Hepatocyte (in vitro differentiated cells): Measurements from ENCODE around the gene TOX2. TPM values are rescaled to one million over a fixed set of nuclear protein-coding genes. Genes with fewer than 3 reads are reported as not detected.

Experiments used
- DNase-seq: peaks from one replicate; pipeline ENCODE4 v3.0.0-alpha.2; 2016; ENCODE audit warnings: low spot score
- H2AFZ ChIP-seq: fragments of 200-600 bp; sonication (generic); 2 replicates; pipeline ENCODE4 v1.6.0; 2016; ENCODE audit warnings: antibody characterized with exemption, mild to moderate bottlenecking
- H3K27ac ChIP-seq: fragments of 200-600 bp; sonication (generic); 2 replicates; pipeline ENCODE4 v1.5.1; 2016; ENCODE audit warnings: mild to moderate bottlenecking
- H3K27me3 ChIP-seq: fragments of 200-600 bp; sonication (generic); 2 replicates; pipeline ENCODE4 v1.6.1; 2016
- H3K36me3 ChIP-seq: fragments of 200-600 bp; sonication (generic); replicated peaks from 2 replicates; pipeline ENCODE4 v1.5.1; 2016; ENCODE audit warnings: low read depth; ENCODE audit not compliant: insufficient read depth
- H3K4me1 ChIP-seq: fragments of 200-600 bp; sonication (generic); 2 replicates; pipeline ENCODE4 v1.5.1; 2016; ENCODE audit warnings: mild to moderate bottlenecking, moderate library complexity; ENCODE audit not compliant: insufficient read depth
- H3K4me2 ChIP-seq: fragments of 200-600 bp; sonication (generic); 2 replicates; pipeline ENCODE4 v1.6.0; 2016
- H3K4me3 ChIP-seq: fragments of 200-600 bp; sonication (generic); 2 replicates; pipeline ENCODE4 v1.5.1; 2016; ENCODE audit warnings: mild to moderate bottlenecking
- H3K79me2 ChIP-seq: fragments of 200-600 bp; sonication (generic); 2 replicates; pipeline ENCODE4 v1.6.0; 2017; ENCODE audit warnings: mild to moderate bottlenecking
- H3K9me2 ChIP-seq: fragments of 200-600 bp; sonication (generic); replicated peaks from 2 replicates; pipeline ENCODE4 v1.6.0; 2017; ENCODE audit warnings: mild to moderate bottlenecking; ENCODE audit not compliant: insufficient read depth
- H3K9me3 ChIP-seq: fragments of 200-600 bp; sonication (generic); 2 replicates; pipeline ENCODE4 v1.5.1; 2016; ENCODE audit warnings: low read depth, mild to moderate bottlenecking
- H4K20me1 ChIP-seq: fragments of 200-600 bp; sonication (generic); 2 replicates; pipeline ENCODE4 v1.6.0; 2016; ENCODE audit warnings: mild to moderate bottlenecking; ENCODE audit not compliant: insufficient read depth, poor library complexity, severe bottlenecking
- EZH2 ChIP-seq: fragments of 200-600 bp; sonication (generic); IDR thresholded peaks from 2 replicates; pipeline ENCODE4 v1.6.1; 2016; ENCODE audit warnings: antibody characterized with exemption, mild to moderate bottlenecking, borderline replicate concordance
- EZH2phosphoT487 ChIP-seq: fragments of 200-600 bp; sonication (generic); IDR thresholded peaks from one replicate; pipeline ENCODE4 v1.6.1; 2018; ENCODE audit warnings: antibody characterized with exemption, mild to moderate bottlenecking, low read depth, moderate library complexity; ENCODE audit not compliant: unreplicated experiment, severe bottlenecking
- WGBS: methylation state at CpG from one replicate; pipeline ENCODE4 v1.1.6; 2016; ENCODE audit warnings: low lambda C conversion rate; ENCODE audit errors: missing lambda C conversion rate; 5-methylcytosine and 5-hydroxymethylcytosine counted together
- polyA plus RNA-seq: library from polyadenylated mRNA; unstranded; fragments of >200 nt; fragmentation: Nextera tagmentation; extraction: Ambion mirVana; gene quantifications from 2 replicates; pipeline ENCODE4 v1.2.1, GENCODE V29; 2016
- total RNA-seq: library from RNA; depleted of rRNA; stranded (reverse); fragments of >200 nt; gene quantifications from 2 replicates; pipeline ENCODE4 v1.2.3, GENCODE V29; 2014
- TF ChIP-seq, protein P1 (sequence below): fragments of 200-600 bp; sonication (generic); IDR thresholded peaks from 2 replicates; pipeline ENCODE4 v1.5.1; 2016; ENCODE audit warnings: antibody characterized with exemption, mild to moderate bottlenecking; ENCODE audit not compliant: poor library complexity

Gene TOX2
- total and polyA plus RNA-seq, 2 experiments from 2014 or later, result 0.87 to 12.1 TPM

DNA sequence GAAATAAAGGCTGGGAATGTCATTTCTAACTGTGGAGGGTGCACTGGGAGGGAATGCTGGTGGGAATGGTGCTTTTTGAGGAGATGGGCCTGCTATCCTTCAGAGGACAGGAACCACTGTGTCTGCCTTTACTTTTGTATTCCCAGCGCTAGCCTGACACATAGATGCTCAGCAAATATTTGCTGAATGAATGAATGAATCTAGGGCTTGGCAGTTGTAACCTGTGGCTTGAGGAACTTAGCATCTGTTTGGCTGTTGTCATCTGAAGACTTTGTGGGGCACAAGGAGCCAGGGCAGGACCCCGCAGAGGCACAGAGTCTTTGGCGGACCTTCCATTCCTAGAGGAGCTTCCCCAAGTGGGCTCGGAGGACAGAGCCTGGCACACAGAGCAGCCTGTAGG is 6.1 kb downstream of the TOX2 start:
- Histone ChIP-seq H3K27me3 (peaks cover 37% of the 10 kb centered on the region), H3K79me2 (peaks cover 5% of the 10 kb centered on the region)
- 95% methylated on average over 4 of the region's 4 CpGs for WGBS

DNA sequence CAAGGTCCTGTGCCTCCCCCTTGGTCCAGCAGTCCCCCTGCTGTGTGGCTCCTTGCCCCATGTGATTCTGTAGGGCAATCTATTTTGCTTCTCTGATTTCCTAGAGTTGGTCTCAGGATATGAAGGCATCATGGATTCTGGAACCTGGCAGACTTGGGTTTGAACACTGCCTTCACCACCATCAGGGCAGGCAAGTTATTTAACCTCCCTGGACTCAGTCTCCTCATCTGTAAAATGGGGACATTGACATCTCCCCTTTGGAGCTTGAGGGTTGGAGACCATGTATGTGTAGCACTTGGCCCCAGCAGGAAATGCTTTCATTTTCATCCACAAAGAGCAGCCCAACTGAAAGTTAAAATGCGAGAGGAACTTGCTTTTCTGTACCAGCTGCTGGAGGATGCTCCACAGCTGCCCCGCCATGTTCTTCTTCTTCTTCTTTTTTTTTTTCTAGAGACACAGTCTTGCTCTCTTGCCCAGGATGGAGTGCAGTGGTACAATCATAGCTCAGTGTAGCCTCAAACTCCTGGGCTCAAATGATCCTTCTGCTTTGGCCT is 6.7 kb downstream of the TOX2 start:
- Histone ChIP-seq H3K4me2 (no peak overlapping the region), H3K4me3 (no peak overlapping the region), H3K27ac (no peak overlapping the region), H3K9me2 (no peaks in the 10 kb centered on the region), H3K27me3 (peaks cover 32% of the 10 kb centered on the region), H3K9me3 (no peaks in the 10 kb centered on the region), H4K20me1 (no peaks in the 10 kb centered on the region), H3K79me2 (peaks cover 5% of the 10 kb centered on the region), H2AFZ (no peak overlapping the region), H3K36me3 (no peaks in the 10 kb centered on the region), H3K4me1 (peaks cover 7% of the 10 kb centered on the region)
- no peak for DNase-seq
- 87% methylated on average over 2 of the region's 2 CpGs for WGBS
- TF ChIP-seq EZH2phosphoT487, result no peak
- TF ChIP-seq EZH2, result no peak
- TF ChIP-seq, protein P1, sequence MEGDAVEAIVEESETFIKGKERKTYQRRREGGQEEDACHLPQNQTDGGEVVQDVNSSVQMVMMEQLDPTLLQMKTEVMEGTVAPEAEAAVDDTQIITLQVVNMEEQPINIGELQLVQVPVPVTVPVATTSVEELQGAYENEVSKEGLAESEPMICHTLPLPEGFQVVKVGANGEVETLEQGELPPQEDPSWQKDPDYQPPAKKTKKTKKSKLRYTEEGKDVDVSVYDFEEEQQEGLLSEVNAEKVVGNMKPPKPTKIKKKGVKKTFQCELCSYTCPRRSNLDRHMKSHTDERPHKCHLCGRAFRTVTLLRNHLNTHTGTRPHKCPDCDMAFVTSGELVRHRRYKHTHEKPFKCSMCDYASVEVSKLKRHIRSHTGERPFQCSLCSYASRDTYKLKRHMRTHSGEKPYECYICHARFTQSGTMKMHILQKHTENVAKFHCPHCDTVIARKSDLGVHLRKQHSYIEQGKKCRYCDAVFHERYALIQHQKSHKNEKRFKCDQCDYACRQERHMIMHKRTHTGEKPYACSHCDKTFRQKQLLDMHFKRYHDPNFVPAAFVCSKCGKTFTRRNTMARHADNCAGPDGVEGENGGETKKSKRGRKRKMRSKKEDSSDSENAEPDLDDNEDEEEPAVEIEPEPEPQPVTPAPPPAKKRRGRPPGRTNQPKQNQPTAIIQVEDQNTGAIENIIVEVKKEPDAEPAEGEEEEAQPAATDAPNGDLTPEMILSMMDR, result no peak

More for the DNA sequence above, 6.1 kb downstream of the TOX2 start:
- TF ChIP-seq EZH2 (no peak), EZH2phosphoT487 (no peak)
- TF ChIP-seq, protein P1, result no peak
- Histone ChIP-seq H3K4me2 (no peak overlapping the region), H3K9me2 (no peaks in the 10 kb centered on the region), H3K36me3 (no peaks in the 10 kb centered on the region), H3K4me3 (no peak overlapping the region), H3K9me3 (no peaks in the 10 kb centered on the region), H2AFZ (no peak overlapping the region), H3K4me1 (peaks cover 7% of the 10 kb centered on the region), H3K27ac (no peak overlapping the region), H4K20me1 (no peaks in the 10 kb centered on the region)
- DNase-seq, result no peak

DNA sequence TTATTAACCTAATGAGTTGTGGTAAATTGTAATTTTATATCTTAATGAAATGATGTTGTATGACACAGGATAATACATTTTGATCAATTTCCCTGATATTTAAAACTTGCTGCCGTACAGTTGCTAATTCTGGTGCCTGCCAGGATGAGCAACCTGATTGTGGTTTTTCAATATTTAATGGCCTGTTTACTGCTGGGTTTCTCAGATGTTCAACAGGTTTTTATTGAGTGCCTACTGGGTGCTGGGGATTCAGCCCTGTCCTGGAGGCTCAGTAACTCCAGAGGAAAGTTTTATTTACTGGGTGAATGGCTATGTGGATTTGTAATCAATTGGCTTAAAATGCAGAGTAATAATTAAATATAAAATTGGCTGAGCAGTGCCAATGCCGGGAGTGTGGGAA is 8.0 kb downstream of the TOX2 start:
- no peak for DNase-seq
- Histone ChIP-seq H4K20me1 (peaks cover 5% of the 10 kb centered on the region), H3K79me2 (peaks cover 2% of the 10 kb centered on the region), H3K27me3 (peaks cover 26% of the 10 kb centered on the region), H3K4me3 (no peak overlapping the region), H3K4me2 (no peak overlapping the region), H3K4me1 (peaks cover 7% of the 10 kb centered on the region), H3K9me2 (no peaks in the 10 kb centered on the region), H3K36me3 (no peaks in the 10 kb centered on the region), H2AFZ (no peak overlapping the region), H3K27ac (no peak overlapping the region), H3K9me3 (no peaks in the 10 kb centered on the region)
- no peak for TF ChIP-seq EZH2phosphoT487
- TF ChIP-seq, protein P1, result no peak
- TF ChIP-seq EZH2, result no peak
- WGBS, result 76% methylated on average over 2 of the region's 2 CpGs
